IMR-90 (cell line): Measurements from ENCODE around the gene TIMM13. TPM values are rescaled to one million over a fixed set of nuclear protein-coding genes. Genes with fewer than 3 reads are reported as not detected.

Experiments used
- BHLHE40 ChIP-seq: fragments of 150-350 bp; IDR thresholded peaks from 2 replicates; pipeline ENCODE4 v1.6.1; 2016; ENCODE audit warnings: mild to moderate bottlenecking, low read depth, low read length
- MAFK ChIP-seq: IDR thresholded peaks from 2 replicates; pipeline ENCODE4 v1.6.1; 2012; ENCODE audit warnings: low read depth, low read length, improper control_type of control experiment
- MAZ ChIP-seq: IDR thresholded peaks from 2 replicates; pipeline ENCODE4 v1.6.1; 2012; ENCODE audit warnings: low read depth, mild to moderate bottlenecking, low read length, improper control_type of control experiment, moderate library complexity, borderline replicate concordance
- NFE2L2 ChIP-seq: fragments of 150-350 bp; IDR thresholded peaks from 2 replicates; pipeline ENCODE4 v1.6.1; 2016; ENCODE audit warnings: low read depth, mild to moderate bottlenecking, low read length
- SMC3 ChIP-seq: fragments of 150-350 bp; IDR thresholded peaks from 2 replicates; pipeline ENCODE4 v1.6.1; 2016; ENCODE audit warnings: low read depth, mild to moderate bottlenecking, antibody characterized with exemption, low read length, moderate library complexity
- polyA plus RNA-seq, 3 experiments: library from polyadenylated mRNA; depleted of rRNA; stranded (reverse); fragments of >200 nt; gene quantifications; 2 replicates each; pipeline ENCODE4 v1.2.3, GENCODE V29; 2012; ENCODE audit warnings: low replicate concordance in 1 of 3
- total RNA-seq: library from RNA; depleted of rRNA; stranded (reverse); fragments of >200 nt; gene quantifications from 2 replicates; pipeline ENCODE4 v1.2.3, GENCODE V29; 2012
- TF ChIP-seq, protein P1 (sequence below): conservative IDR thresholded peaks from 2 replicates; pipeline ENCODE4 v1.5.1; 2012; ENCODE audit warnings: mild to moderate bottlenecking, low read depth, low read length, improper control_type of control experiment

TIMM13 gene
- total and polyA plus RNA-seq, 2 of the 4 experiments (the other 2 are of a cell fraction), result 21.0 to 62.3 TPM

- TF ChIP-seq, protein P1, sequence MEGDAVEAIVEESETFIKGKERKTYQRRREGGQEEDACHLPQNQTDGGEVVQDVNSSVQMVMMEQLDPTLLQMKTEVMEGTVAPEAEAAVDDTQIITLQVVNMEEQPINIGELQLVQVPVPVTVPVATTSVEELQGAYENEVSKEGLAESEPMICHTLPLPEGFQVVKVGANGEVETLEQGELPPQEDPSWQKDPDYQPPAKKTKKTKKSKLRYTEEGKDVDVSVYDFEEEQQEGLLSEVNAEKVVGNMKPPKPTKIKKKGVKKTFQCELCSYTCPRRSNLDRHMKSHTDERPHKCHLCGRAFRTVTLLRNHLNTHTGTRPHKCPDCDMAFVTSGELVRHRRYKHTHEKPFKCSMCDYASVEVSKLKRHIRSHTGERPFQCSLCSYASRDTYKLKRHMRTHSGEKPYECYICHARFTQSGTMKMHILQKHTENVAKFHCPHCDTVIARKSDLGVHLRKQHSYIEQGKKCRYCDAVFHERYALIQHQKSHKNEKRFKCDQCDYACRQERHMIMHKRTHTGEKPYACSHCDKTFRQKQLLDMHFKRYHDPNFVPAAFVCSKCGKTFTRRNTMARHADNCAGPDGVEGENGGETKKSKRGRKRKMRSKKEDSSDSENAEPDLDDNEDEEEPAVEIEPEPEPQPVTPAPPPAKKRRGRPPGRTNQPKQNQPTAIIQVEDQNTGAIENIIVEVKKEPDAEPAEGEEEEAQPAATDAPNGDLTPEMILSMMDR, result no peak
- TF ChIP-seq NFE2L2 (no peak), SMC3 (no peak), MAFK (no peak), BHLHE40 (peak; percentile 81), MAZ (peak; percentile 12; the same call in 1 of the 2 replicates)
These were observed at the start of gene TIMM13 (continued) for GRCh38 chr19:2427429-2428320.
